ENCODE data around the gene PTGDR. TPM values are rescaled to one million over a fixed set of nuclear protein-coding genes. Genes with fewer than 3 reads are reported as not detected.

The PTGDR gene
- total and polyA plus RNA-seq, 2 donors (not counting 1 experiment from before 2014, with no cell fraction given): 0.08 TPM; not detected in 1

DNA sequence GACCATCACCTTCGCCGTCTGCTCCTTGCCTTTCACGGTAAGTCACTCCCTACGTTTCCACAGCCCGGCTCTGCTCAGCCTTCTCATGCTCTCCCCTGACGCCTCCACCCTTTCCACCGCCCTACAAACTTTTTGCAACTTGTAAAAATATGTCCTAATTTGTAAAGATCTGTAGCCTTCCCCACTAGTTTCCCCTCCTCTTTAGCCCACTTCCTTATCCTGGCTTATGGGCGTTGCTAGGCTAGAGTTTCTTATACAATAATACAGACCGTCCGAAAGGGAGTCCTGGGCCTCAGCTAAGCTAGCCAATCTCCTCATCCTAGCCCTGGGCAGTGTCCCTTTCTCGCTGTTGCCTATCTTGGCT lies 47.8 kb downstream of the PTGDR start:
- no peak for TF ChIP-seq EZH2 (IDR thresholded peaks at IDR 0.05; ENCODE audit: low read length, missing control alignments)
- TF ChIP-seq, protein P1, sequence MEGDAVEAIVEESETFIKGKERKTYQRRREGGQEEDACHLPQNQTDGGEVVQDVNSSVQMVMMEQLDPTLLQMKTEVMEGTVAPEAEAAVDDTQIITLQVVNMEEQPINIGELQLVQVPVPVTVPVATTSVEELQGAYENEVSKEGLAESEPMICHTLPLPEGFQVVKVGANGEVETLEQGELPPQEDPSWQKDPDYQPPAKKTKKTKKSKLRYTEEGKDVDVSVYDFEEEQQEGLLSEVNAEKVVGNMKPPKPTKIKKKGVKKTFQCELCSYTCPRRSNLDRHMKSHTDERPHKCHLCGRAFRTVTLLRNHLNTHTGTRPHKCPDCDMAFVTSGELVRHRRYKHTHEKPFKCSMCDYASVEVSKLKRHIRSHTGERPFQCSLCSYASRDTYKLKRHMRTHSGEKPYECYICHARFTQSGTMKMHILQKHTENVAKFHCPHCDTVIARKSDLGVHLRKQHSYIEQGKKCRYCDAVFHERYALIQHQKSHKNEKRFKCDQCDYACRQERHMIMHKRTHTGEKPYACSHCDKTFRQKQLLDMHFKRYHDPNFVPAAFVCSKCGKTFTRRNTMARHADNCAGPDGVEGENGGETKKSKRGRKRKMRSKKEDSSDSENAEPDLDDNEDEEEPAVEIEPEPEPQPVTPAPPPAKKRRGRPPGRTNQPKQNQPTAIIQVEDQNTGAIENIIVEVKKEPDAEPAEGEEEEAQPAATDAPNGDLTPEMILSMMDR (conservative IDR thresholded peaks at IDR 0.05 in 1 of 2, IDR thresholded peaks at IDR 0.05 in 1 of 2; ENCODE audit: low read depth in 1 of 2, low read length in 2 of 2): no peak
- Histone ChIP-seq H3K27me3 (ENCODE audit: control insufficient read depth, insufficient read depth, low read length) (no peaks in the 10 kb centered on the region), H3K4me1 (ENCODE audit: control insufficient read depth, extremely low read depth, insufficient read depth, low read length) (peaks cover 9% of the 10 kb centered on the region), H3K27ac (ENCODE audit: insufficient read depth, low read length) (peak overlapping the region; percentile 60), H3K4me2 (ENCODE audit: extremely low read depth, insufficient read depth, low read length) (peak overlapping the region; percentile 83), H2AFZ (ENCODE audit: low read length) (peak overlapping the region; percentile 50), H3K79me2 (ENCODE audit: control insufficient read depth, insufficient read depth, low read length) (peaks cover 47% of the 10 kb centered on the region), H3K4me3 (replicated peaks in 1 of 4; ENCODE audit: control extremely low read depth in 1 of 4, insufficient read depth in 1 of 4, low read depth in 3 of 4, low read length in 4 of 4) (peak overlapping the region; percentile 81 to 100 (median 92)), H4K20me1 (ENCODE audit: control insufficient read depth, extremely low read depth, insufficient read depth, low read length) (no peaks in the 10 kb centered on the region), H3K36me3 (ENCODE audit: control insufficient read depth, insufficient read depth, low read length) (no peaks in the 10 kb centered on the region), H3K9ac (ENCODE audit: insufficient read depth, low read length) (no peak overlapping the region), H3K9me3 (ENCODE audit: control insufficient read depth, insufficient read depth, low read depth, low read length) (no peaks in the 10 kb centered on the region)
- peak in 1 of 2 donors; percentile 72 for DNase-seq (ENCODE audit: low read depth in 2 of 2)

DNA sequence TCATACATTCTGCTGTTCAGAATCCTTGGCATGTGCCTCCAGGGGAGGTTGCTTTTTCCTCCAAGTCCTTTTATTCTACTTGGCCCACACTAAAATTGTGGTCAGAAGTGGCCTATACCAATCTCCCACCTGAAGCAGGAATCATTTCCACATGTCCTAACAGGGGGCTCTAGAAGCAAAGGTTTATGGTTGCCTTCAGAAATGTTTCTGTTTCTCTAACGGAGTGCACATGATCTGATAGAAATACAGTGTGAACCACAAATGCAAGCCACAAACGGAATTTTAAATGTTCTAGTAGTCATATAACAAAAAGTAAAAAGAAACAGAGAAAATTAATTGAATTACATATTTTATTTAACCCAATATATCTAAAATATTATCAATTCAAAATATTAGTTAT lies 50.6 kb downstream of the PTGDR start:
- no peaks in the 10 kb centered on the region for H3K9me3 ChIP-seq (ENCODE audit: control insufficient read depth, insufficient read depth, low read depth, low read length)
- H3K27ac ChIP-seq (ENCODE audit: insufficient read depth, low read length): no peak overlapping the region
- no peaks in the 10 kb centered on the region for H3K36me3 ChIP-seq (ENCODE audit: control insufficient read depth, insufficient read depth, low read length)
- no peak for TF ChIP-seq EZH2 (IDR thresholded peaks at IDR 0.05; ENCODE audit: low read length, missing control alignments)
- TF ChIP-seq, protein P1 (conservative IDR thresholded peaks at IDR 0.05 in 1 of 2, IDR thresholded peaks at IDR 0.05 in 1 of 2; ENCODE audit: low read depth in 1 of 2, low read length in 2 of 2): no peak
- H3K4me1 ChIP-seq (ENCODE audit: control insufficient read depth, extremely low read depth, insufficient read depth, low read length): peaks cover 9% of the 10 kb centered on the region
- H3K9ac ChIP-seq (ENCODE audit: insufficient read depth, low read length): no peak overlapping the region
- peak overlapping the region; percentile 83 for H3K4me2 ChIP-seq (ENCODE audit: extremely low read depth, insufficient read depth, low read length)
- H3K79me2 ChIP-seq (ENCODE audit: control insufficient read depth, insufficient read depth, low read length): peaks cover 52% of the 10 kb centered on the region
- H3K4me3 ChIP-seq (replicated peaks in 1 of 4; ENCODE audit: control extremely low read depth in 1 of 4, insufficient read depth in 1 of 4, low read depth in 3 of 4, low read length in 4 of 4): peak overlapping the region; percentile 3 to 100 (median 88)
- no peak for DNase-seq (ENCODE audit: low read depth in 2 of 2)
- no peak overlapping the region for H2AFZ ChIP-seq (ENCODE audit: low read length)
- no peaks in the 10 kb centered on the region for H4K20me1 ChIP-seq (ENCODE audit: control insufficient read depth, extremely low read depth, insufficient read depth, low read length)
- no peaks in the 10 kb centered on the region for H3K27me3 ChIP-seq (ENCODE audit: control insufficient read depth, insufficient read depth, low read length)

DNA sequence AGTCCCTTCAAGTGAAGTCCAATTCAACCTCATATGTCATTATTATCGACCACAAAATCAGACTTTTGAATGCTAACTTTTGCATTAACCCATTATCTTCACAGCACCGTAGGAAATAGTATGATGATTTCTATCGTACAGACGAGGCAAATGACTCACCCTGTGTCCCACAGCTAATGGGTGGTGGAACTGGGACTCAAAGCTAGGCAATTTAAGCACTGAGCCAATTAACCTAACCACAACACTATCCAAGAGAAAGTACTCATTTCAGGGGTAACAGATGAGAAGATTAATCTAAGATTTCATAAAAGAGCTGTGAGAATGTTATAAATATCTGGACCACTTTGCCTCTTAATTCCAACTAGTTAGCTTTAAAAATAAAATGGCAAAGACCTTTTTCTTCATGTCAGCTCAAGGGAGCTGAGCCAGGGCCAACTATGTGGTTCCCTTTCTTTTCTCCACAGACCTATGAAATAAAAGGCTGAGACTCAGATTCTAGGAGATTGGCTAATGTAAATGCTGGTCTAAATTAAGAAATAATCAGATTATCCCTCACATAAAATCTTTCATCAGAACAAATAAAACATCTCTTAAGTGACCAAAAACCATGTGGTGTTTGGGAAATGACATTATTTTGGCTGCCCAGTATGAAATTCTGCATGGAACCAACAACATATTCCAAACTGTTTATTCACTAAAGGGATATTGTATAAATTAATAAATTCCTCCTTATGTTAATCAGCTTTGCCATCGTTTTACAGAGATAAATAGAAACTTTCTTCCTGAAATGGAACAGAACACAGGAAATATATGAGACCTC lies 51.5 kb downstream of the PTGDR start:
- H3K4me2 ChIP-seq (ENCODE audit: extremely low read depth, insufficient read depth, low read length): peak overlapping the region; percentile 79
- no peak for TF ChIP-seq EZH2 (IDR thresholded peaks at IDR 0.05; ENCODE audit: low read length, missing control alignments)
- TF ChIP-seq, protein P1 (conservative IDR thresholded peaks at IDR 0.05 in 1 of 2, IDR thresholded peaks at IDR 0.05 in 1 of 2; ENCODE audit: low read depth in 1 of 2, low read length in 2 of 2): no peak
- no peak overlapping the region for H3K9ac ChIP-seq (ENCODE audit: insufficient read depth, low read length)

More for the DNA sequence above, 51.5 kb downstream of the PTGDR start:
- peak; percentile 41 to 79 for DNase-seq (ENCODE audit: low read depth in 2 of 2)
- Histone ChIP-seq H4K20me1 (ENCODE audit: control insufficient read depth, extremely low read depth, insufficient read depth, low read length) (no peaks in the 10 kb centered on the region), H3K27me3 (ENCODE audit: control insufficient read depth, insufficient read depth, low read length) (no peaks in the 10 kb centered on the region), H3K79me2 (ENCODE audit: control insufficient read depth, insufficient read depth, low read length) (peaks cover 54% of the 10 kb centered on the region), H3K27ac (ENCODE audit: insufficient read depth, low read length) (no peak overlapping the region), H3K4me3 (replicated peaks in 1 of 4; ENCODE audit: control extremely low read depth in 1 of 4, insufficient read depth in 1 of 4, low read depth in 3 of 4, low read length in 4 of 4) (peak overlapping the region in 3 of 4 experiments; percentile 6 to 100 (median 94)), H3K36me3 (ENCODE audit: control insufficient read depth, insufficient read depth, low read length) (no peaks in the 10 kb centered on the region), H3K9me3 (ENCODE audit: control insufficient read depth, insufficient read depth, low read depth, low read length) (no peaks in the 10 kb centered on the region), H2AFZ (ENCODE audit: low read length) (no peak overlapping the region), H3K4me1 (ENCODE audit: control insufficient read depth, extremely low read depth, insufficient read depth, low read length) (peaks cover 9% of the 10 kb centered on the region)

Data from fibroblast of lung (primary cell).